H1 (cell line): ENCODE results near the gene OR1I1. TPM values are rescaled to one million over a fixed set of nuclear protein-coding genes. Genes with fewer than 3 reads are reported as not detected.
A peak's percentile ranks its signal among the peaks of the same experiment; 100 is the strongest.

ENCODE experiments used
- CBX5 ChIP-seq: fragments of 300-800, 300-1000 bp; sonication (generic); IDR thresholded peaks from 2 replicates; pipeline ENCODE4 v1.7.1; 2016; ENCODE audit warnings: antibody characterized with exemption, low read length, low read depth
- CHD7 ChIP-seq: fragments of 300-600 bp; sonication (generic); IDR thresholded peaks from 2 replicates; pipeline ENCODE4 v1.7.1; 2012; ENCODE audit warnings: low read length, moderate library complexity, mild to moderate bottlenecking, inconsistent platforms; ENCODE audit not compliant: insufficient replicate concordance
- EZH2 ChIP-seq: fragments of 200-600 bp; sonication (generic); IDR thresholded peaks from 2 replicates; pipeline ENCODE4 v1.7.1; 2012; ENCODE audit warnings: low read depth, mild to moderate bottlenecking, moderate library complexity, low read length, inconsistent platforms; ENCODE audit not compliant: severe bottlenecking
- RBBP5 ChIP-seq: IDR thresholded peaks from 2 replicates; pipeline ENCODE4 v1.7.1; 2012; ENCODE audit warnings: low read depth, mild to moderate bottlenecking, inconsistent platforms, low read length, moderate library complexity, borderline replicate concordance
- RFX5 ChIP-seq: IDR thresholded peaks from 2 replicates; pipeline ENCODE4 v1.6.1; 2011; ENCODE audit warnings: low read depth, low read length, improper control_type of control experiment, borderline replicate concordance
- RXRA ChIP-seq: IDR thresholded peaks from 2 replicates; pipeline ENCODE4 v1.6.1; 2011; ENCODE audit warnings: low read depth, mild to moderate bottlenecking, low read length, moderate library complexity; ENCODE audit not compliant: insufficient read depth
- TEAD4 ChIP-seq: IDR thresholded peaks from 2 replicates; pipeline ENCODE4 v1.6.1; 2012; ENCODE audit warnings: low read depth, low read length, inconsistent platforms, mixed read lengths
- polyA plus RNA-seq, 7 experiments: library from polyadenylated mRNA; depleted of rRNA in 3 of 7; stranded (reverse) in 5 of 7; unstranded in 2 of 7; fragments of >200 nt in 5 of 7; fragments of 200-250 nt in 2 of 7; gene quantifications; 1 replicate in 5 of 7; 2 replicates in 1 of 7; 4 replicates in 1 of 7; pipeline versions ENCODE4 v1.2.1 to v1.2.3, GENCODE V29; 2011 to 2013; ENCODE audit warnings: missing spikeins in 2 of 7, mixed read lengths in 2 of 7
- total RNA-seq: library from RNA; stranded (reverse); fragmentation: NEBNext Ultra II Directional; extraction: Animal tissue kit (Norgen Biotek cat#: 25700); gene quantifications from 2 replicates; pipeline ENCODE4 v1.2.1, GENCODE V29; 2021
- TF ChIP-seq, protein P1 (sequence below): IDR thresholded peaks from 2 replicates; pipeline ENCODE4 v1.6.1; 2011; ENCODE audit warnings: low read length, improper control_type of control experiment

Gene OR1I1
- total and polyA plus RNA-seq, 2 of the 8 experiments (the other 6 are each of a cell fraction or from before 2014, with no cell fraction given): not detected

GRCh38 chr19:15125232-15126067 is 43.4 kb downstream of the OR1I1 start (continued):
- no peak for TF ChIP-seq CHD7
- 0 out of 2 replicates have a peak, but pooled peaks have one; percentile 33 for TF ChIP-seq RBBP5
- TF ChIP-seq CBX5: no peak
- peak; percentile 10; the same call in 1 of the 2 replicates for TF ChIP-seq TEAD4
- no peak for TF ChIP-seq RXRA
- TF ChIP-seq EZH2: no peak
- TF ChIP-seq, protein P1, sequence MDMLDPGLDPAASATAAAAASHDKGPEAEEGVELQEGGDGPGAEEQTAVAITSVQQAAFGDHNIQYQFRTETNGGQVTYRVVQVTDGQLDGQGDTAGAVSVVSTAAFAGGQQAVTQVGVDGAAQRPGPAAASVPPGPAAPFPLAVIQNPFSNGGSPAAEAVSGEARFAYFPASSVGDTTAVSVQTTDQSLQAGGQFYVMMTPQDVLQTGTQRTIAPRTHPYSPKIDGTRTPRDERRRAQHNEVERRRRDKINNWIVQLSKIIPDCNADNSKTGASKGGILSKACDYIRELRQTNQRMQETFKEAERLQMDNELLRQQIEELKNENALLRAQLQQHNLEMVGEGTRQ: peak; percentile 95
- no peak for TF ChIP-seq RFX5
